A549 (cell line): Measurements from ENCODE around the gene MYOM1.

ENCODE experiments used
- CBX8 ChIP-seq: fragments of 200-600 bp; sonication (generic); IDR thresholded peaks from 2 replicates; pipeline ENCODE4 v1.6.1; 2016
- MAFK ChIP-seq: fragments of 450-650 bp; IDR thresholded peaks from 2 replicates; pipeline ENCODE4 v1.6.1; 2014; ENCODE audit not compliant: partially characterized antibody
- MYC ChIP-seq: IDR thresholded peaks from 2 replicates; pipeline ENCODE4 v1.6.1; 2012; ENCODE audit warnings: mild to moderate bottlenecking, inconsistent platforms, low read length, improper control_type of control experiment, borderline replicate concordance
- POLR2A ChIP-seq: IDR thresholded peaks from 2 replicates; pipeline ENCODE4 v1.6.1; 2012; ENCODE audit warnings: mild to moderate bottlenecking, low read length
- POLR2AphosphoS2 ChIP-seq: conservative IDR thresholded peaks from 2 replicates; pipeline ENCODE4 v1.6.1; 2012; ENCODE audit warnings: low read length, improper control_type of control experiment, inconsistent platforms
- RAD21 ChIP-seq, 2 experiments: fragments of >200 bp in 1 of 2; sonication (Bioruptor Twin) in 1 of 2; formaldehyde crosslinking in 1 of 2; IDR thresholded peaks in 1 of 2; conservative IDR thresholded peaks in 1 of 2; 2 replicates in 1 of 2; 3 replicates in 1 of 2; pipeline ENCODE4 v1.6.1; 2012 to 2018; ENCODE audit warnings: inconsistent platforms in 1 of 2
- REST ChIP-seq: fragments of 200-600 bp; sonication (generic); IDR thresholded peaks from 2 replicates; pipeline ENCODE4 v1.6.1; 2016; ENCODE audit warnings: antibody characterized with exemption, mild to moderate bottlenecking, moderate library complexity
- RFX5 ChIP-seq: fragments of 450-650 bp; IDR thresholded peaks from 2 replicates; pipeline ENCODE4 v1.7.1; 2014; ENCODE audit warnings: antibody characterized with exemption, mild to moderate bottlenecking, moderate library complexity
- RNF2 ChIP-seq: fragments of 200-600 bp; sonication (generic); IDR thresholded peaks from 2 replicates; pipeline ENCODE4 v1.6.1; 2016; ENCODE audit warnings: low read depth, mild to moderate bottlenecking, antibody characterized with exemption, moderate library complexity, borderline replicate concordance
- SMC3 ChIP-seq: fragments of >200 bp; sonication (Bioruptor Twin); formaldehyde crosslinking; IDR thresholded peaks from 3 replicates; pipeline ENCODE4 v1.6.1; 2018; ENCODE audit warnings: inconsistent platforms
- TF ChIP-seq, protein P1 (sequence below): fragments of >200 bp; sonication (Bioruptor Twin); formaldehyde crosslinking; IDR thresholded peaks from 3 replicates; pipeline ENCODE4 v1.5.1; 2016
- TF ChIP-seq, protein P2 (sequence below): fragments of 450-650 bp; IDR thresholded peaks from 2 replicates; pipeline ENCODE4 v1.6.1; 2014; ENCODE audit warnings: antibody characterized with exemption

- TF ChIP-seq, protein P1, sequence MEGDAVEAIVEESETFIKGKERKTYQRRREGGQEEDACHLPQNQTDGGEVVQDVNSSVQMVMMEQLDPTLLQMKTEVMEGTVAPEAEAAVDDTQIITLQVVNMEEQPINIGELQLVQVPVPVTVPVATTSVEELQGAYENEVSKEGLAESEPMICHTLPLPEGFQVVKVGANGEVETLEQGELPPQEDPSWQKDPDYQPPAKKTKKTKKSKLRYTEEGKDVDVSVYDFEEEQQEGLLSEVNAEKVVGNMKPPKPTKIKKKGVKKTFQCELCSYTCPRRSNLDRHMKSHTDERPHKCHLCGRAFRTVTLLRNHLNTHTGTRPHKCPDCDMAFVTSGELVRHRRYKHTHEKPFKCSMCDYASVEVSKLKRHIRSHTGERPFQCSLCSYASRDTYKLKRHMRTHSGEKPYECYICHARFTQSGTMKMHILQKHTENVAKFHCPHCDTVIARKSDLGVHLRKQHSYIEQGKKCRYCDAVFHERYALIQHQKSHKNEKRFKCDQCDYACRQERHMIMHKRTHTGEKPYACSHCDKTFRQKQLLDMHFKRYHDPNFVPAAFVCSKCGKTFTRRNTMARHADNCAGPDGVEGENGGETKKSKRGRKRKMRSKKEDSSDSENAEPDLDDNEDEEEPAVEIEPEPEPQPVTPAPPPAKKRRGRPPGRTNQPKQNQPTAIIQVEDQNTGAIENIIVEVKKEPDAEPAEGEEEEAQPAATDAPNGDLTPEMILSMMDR, result no peak
- no peak for TF ChIP-seq SMC3
- TF ChIP-seq RFX5, result no peak
- TF ChIP-seq POLR2A, result no peak
- no peak for TF ChIP-seq MAFK
- no peak for TF ChIP-seq POLR2AphosphoS2
- TF ChIP-seq RAD21 (conservative IDR thresholded peaks at IDR 0.05 in 1 of 2, IDR thresholded peaks at IDR 0.05 in 1 of 2), result no peak
- no peak for TF ChIP-seq REST
- no peak for TF ChIP-seq MYC
- TF ChIP-seq CBX8, result no peak
- TF ChIP-seq, protein P2, sequence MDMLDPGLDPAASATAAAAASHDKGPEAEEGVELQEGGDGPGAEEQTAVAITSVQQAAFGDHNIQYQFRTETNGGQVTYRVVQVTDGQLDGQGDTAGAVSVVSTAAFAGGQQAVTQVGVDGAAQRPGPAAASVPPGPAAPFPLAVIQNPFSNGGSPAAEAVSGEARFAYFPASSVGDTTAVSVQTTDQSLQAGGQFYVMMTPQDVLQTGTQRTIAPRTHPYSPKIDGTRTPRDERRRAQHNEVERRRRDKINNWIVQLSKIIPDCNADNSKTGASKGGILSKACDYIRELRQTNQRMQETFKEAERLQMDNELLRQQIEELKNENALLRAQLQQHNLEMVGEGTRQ, result no peak
- no peak for TF ChIP-seq RNF2
Observed at GRCh38 chr18:3048121-3048520, 171.6 kb downstream of the MYOM1 start.
